GM18507 (cell line): ENCODE results near the gene ST6GALNAC2.
"Not testable (repeated sequence)": the region's sequence is repeated elsewhere in the genome, so short reads cannot be mapped to it uniquely, and the experiment has no call there.

Source experiments
- DNase-seq: peaks from one replicate; pipeline ENCODE4 v3.0.0; 2011; ENCODE audit warnings: low read depth; ENCODE audit not compliant: insufficient read length; ENCODE audit errors: extremely low spot score
- FAIRE-seq: peaks from 2 replicates; lab custom pipeline; 2011; peaks lifted over from hg19 to GRCh38; lab: Jason Lieb, UNC

Gene ST6GALNAC2

DNA sequence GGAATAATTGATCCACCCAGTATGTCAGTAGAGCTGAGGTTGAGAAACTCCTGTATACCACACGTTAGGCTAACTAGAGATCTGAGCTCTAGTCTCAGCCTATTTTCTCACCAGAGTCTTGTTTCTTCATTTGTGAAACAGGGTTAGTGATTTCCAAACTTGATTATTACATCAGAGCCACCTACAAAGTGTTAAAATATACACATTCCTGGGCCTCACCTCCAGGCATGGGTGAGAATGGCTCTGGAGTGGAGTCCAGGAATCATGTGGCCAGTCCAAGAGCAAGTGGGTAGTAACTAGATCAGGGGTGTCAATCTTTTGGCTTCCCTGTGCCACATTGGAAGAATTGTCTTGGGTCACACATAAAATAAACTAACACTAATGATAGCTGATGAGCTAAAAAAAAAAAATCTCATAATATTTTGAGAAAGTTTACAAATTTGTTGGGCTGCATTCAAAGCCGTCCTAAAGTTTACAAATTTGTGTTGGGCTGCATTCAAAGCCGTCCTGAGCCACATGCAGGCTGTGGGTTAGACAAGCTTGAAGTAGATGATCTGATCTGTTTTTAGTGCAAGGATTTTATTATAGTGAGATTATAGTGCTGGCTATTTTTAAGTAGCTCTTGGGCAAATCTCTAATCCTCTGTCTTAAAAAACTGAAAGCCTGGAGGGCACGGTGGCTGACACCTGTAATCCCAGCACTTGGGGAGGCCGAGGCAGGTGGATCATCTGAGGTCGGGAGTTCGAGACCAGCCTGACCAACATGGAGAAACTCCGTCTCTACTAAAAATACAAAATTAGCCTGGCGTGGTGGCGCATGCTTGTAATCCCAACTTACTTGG lies 25.4 kb downstream of the ST6GALNAC2 start:
- FAIRE-seq, result no peak
- no peak for DNase-seq

DNA sequence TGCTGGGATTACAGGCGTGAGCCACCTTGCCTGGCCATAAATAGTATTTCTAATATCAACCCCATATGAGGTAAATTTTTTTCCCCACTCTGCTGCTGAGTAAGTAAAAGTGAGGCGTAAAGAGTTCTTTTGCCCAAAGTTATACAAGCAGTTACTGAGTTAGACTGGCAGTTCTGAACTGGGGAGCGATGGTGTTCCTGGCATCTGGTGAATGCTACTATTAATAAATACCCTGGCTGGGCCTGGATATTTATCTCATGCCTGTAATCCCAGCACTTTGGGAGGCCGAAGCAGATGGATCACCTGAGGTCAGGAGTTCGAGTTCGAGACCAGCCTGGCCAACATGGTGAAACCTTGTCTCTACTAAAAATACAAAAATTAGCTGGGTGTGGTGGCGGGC lies 26.2 kb downstream of the ST6GALNAC2 start:
- FAIRE-seq, result not testable (repeated sequence)

DNA sequence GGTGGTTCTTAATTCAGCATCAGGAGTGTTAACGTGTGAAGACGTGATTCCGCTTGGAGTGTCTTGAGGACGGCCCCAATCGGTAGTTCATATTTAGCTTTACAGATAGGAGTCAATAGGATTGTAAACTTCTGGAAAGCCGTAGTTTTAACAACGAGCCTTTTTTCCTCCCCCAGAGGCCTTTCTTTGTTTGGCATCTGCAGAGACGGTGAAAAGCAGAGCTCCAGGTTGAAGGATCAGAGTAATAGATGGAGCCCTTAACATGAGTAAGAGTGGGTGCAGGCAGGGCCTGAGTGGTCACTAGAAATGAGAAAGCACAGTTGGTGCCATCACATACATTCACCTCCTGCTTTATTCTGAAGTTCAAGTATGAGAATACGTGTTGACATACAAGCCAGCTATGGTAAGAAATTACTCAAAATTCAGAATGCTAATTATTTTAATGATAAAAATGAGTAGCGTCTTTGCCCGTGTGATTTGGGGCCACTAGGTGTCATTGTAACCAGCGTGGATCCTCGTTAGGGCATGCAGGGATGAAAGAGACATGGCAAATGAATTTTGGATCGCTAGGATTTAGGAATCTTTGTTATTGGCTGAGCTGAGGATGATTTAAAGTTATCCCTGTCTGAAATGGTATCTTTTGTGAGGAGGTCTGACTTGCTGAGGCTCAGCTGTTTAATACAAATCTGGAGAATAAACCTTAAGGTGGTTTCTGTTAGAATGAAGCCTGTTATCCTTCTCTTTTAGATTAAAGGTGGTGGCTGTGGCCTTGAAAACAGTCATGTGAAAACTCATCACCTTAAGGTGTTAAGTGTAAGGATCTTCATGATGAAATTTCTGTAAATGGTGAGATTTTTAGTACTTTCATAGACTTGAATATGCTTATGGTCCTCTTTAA lies 27.2 kb downstream of the ST6GALNAC2 start:
- no peak for FAIRE-seq
- DNase-seq, result no peak

More for the DNA sequence above, 26.2 kb downstream of the ST6GALNAC2 start:
- DNase-seq, result not testable (repeated sequence)

DNA sequence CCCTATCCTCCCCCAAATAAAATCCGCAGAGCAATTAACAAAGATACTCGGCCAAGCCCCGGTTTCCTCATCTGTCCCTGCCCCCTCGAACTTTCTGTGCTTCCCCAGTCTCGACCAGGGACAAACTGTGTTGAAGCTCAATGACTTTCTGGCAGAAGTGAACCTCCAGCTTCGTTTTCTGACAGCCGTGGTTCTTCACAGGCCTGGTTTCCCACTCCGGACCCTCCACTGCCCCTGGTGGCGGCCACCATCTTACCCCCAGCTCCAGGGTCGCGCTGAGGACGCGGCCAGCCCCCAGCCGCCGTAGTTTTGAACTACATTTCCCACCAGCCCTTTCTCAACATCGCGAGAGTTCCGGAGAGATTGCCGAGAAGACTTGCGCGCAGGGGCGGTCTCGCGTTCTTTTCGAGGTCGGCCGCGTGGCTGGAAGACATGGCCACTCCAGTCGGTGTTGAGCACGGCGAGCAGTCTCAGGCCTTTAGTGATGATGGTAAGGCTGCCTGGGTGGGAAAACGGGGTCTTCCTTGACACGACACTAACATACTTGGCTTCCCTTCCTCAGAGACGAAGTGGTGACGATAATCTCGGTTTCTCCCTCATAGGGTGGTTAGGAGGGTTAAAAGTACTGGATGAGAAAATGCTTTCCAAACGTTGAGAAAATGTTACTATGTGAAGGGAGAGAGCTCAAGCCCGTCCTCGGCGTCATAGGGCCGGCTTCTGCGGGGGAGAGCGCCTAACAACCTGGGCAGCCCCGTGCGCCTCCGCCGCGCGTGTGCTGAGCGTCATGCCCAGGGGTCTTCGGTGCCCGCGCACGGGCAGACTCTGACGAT lies 28.1 kb downstream of the ST6GALNAC2 start:
- FAIRE-seq (peak; percentile 87), DNase-seq (peak; percentile 79)

DNA sequence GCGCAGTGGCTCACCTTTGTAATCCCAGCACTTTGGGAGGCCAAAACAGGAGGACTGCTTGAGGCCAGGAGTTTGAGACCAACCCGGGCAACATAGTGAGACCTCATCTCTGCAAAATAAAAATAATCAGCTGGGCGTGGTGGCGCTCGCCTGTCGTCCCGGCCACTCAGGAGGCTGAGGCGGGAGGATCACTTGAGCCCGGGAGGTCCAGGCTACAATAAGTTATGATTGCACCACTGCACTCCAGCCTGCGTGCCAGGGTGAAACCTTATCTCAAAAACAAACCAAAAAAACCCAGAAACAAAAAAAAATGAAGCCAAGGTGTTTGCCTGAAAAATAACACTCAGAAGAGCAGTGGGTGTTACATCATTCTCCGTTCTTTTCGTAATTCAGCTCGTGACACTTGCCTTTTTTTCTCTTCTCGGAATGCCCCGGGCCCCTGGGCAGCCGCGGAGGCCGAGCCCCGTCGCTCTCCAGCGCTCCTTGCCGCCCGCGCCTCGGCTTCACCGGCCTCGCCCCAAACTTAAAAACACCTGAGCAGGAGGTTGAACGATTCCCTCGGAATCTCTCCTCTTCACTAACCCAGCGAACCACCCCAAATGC lies 28.8 kb downstream of the ST6GALNAC2 start:
- FAIRE-seq (no peak), DNase-seq (no peak)

DNA sequence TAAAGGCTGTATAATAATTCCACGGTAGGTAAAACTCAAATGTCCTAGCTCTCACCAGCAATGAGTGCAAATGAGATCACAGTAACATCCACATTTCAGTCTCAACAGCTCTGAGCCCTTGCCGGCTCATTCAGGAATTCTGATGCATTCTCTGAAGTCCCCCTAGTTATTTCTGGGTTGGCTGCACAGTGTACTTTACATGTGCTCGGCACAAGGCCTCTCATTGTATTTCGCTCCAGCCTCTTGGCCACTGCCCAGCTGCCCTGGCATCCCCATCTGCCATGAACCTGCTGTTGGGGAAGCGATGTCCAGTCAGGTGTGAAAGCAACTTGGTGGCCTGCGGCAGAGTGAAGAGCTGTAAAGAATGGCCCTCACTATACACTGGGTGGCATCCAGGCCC lies 31.5 kb downstream of the ST6GALNAC2 start:
- FAIRE-seq (no peak), DNase-seq (no peak)

DNA sequence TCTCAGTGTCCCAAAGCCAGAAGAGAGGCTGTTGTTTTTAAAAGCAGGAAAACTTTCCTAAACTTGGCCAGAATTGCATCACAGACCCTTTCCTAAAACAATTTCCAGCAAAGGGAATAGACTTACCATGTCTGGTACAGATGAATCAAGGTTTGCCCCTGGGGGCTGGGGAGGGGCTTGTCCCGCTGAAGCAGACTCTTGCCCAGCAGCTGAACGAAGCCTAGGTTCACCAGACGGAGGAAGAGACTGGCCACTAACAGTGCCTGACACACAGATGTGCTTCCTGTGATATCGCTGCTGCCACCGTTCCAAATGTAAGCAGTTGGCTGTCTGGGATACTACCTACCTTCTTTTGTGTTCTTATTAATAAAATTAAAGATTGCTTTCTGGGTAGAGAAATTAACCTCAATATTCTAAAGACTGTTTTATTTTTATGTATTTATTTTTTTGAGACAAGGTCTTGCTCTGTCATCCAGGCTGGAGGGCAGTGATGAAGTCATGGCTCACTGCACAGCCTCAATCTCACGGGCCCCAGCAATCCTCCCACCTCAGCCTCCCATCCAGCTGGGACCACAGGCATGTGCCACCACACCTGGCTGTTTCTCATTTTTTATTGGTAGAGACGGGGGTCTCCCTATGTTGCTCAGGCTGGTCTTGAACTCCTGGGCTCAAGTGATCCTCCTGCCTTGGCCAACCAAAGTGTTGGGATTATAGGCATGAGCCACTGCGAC lies 32.3 kb downstream of the ST6GALNAC2 start:
- FAIRE-seq (no peak), DNase-seq (no peak)

DNA sequence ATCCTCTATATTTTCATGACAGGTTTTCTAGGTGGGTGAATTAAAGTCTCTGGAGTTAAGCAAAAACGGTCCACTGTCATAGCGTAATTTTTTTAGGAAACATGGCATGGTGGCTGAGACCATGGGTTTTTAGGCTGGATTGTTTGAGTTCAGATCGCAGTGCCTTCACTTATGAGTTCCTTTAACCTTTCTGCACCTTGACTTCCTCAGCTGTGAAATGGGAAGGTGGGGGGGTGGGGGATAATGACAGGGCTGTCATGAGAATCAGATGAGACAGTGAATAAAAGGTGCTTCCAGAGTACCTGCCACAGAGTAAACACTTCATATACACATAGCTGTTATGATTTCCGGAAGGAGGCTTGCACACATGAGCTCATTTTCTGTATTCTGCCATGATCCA lies 34.0 kb downstream of the ST6GALNAC2 start:
- no peak for FAIRE-seq
- DNase-seq, result no peak

DNA sequence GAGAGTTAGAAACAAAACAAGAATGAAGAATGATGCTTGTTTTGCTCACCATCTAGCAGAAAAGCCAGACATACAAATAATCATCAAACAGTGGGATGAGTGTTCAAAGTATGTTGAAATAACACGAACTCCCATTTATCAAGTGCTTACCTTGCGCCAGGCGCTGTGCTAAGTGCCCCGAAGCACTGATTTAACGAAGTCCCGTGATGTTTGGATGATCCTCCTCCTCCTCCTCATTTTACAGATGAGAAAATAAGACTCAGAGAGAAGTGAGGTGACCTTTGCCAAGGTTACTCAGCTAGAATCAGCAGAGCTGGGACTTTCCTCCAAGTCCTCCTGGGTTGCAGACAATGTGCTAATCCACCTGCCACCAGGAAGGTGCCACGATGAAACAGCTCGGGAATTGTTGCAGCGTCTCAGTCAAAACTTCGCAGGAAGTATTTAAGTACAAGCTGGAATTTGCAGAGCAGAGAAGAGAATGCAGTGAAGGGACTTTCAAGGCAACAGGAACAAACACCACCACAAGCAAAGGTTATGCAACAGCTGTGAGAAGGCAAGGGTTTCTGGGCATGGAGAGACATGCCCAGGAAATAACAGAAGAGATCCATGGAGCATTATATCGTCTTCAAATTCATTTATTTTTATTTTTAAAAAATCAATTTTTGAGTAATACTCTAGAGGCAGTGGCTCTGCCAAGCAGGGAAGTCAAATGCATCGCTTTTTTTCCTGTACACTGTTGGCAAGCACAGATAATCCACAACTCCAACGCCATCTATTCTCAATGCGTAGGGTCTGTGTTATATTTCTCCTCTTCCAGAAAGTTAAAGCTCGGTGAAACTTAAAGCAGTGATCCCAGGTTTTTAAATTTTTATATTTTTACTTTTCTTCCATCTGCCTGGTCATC lies 34.7 kb downstream of the ST6GALNAC2 start:
- no peak for FAIRE-seq

DNA sequence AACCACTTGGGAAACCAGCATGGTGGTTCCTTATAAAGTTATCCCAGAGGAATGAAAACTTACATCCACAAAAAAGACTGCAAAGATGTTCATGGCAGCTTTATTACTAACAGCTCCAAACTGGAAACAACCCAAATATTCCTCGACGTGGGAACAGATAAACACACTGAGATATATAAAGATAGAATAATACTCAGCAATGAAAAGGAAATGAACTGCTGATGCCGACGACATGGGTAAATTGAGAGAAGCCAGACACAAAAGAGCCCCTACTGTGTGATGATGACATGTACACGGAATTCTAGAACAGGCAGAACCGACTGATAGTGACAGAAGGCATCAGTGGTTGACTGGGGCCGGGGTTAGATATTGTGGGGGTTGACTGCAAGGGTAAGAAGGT lies 36.1 kb downstream of the ST6GALNAC2 start:
- no peak for DNase-seq
- FAIRE-seq, result no peak

More for the DNA sequence above, 34.7 kb downstream of the ST6GALNAC2 start:
- no peak for DNase-seq

DNA sequence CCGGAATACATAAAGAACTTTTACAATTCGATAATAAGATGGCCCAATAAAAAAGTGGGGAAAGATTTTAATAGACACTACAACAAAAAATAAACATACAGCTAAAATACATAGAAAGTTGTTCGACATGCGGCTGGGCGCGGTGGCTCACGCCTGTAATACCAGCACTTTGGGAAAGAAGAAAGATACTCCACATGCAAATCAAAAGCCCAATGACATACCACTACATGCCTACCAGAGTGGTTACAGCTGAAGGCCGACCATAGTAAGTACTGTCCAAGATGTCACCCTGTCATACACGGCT lies 36.5 kb downstream of the ST6GALNAC2 start:
- no peak for FAIRE-seq
- DNase-seq, result no peak

DNA sequence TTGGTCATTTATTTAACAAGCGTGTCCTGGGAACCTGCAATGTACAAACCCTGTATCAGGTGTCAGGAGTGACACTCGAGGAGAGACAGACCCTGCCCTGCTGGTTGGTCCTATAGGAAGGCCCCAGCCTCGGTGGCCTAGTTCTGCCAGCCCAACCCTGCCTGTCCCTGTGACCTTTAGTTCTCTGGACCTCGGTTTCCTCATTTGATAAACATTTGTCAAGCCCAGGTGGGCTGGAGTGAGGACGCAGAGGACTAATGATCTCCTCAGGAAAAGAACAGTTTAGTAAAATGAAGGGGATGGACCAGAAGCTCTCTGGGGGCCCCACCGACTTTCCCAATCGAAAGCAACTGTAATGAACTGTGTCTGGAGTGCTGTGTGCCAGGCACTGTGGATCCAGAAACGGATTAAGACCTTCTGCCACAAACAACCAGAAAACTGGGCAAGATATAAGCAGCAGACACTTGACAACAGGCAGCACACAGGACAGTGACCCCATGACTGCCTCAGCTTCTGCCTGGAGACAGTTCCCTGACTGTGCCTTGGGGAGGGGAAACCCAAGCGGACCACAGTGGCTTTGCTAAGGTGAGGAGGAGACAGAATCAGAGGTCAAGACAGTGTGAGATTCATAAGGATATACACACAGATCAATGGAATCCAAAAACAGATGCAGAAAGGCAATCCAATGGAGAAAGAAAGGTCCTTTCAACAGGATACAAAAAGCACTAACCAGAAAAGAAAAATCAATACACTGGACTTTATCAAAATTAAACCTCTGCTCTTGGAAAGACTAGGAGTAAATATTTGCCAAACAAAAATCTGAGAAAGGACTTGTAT lies 37.1 kb downstream of the ST6GALNAC2 start:
- DNase-seq (no peak), FAIRE-seq (no peak)

DNA sequence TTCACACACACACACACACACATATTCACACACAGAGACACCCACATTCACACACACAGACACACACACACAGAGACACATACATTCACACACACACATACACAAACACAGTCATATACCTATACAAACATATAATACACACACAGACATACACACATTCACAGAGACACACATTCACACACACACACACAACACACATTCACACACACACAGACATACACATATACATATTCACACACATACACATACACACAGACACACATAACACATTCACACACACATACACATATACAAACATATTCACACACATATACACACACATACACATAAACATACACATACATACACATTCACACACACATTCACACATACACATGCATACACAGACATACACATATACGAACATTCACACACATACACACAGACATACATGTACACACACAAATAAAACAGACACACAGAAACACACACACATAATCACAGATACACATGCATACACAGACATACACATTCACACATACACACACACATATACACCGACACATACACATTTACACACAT lies 37.9 kb downstream of the ST6GALNAC2 start:
- DNase-seq, result no peak
- no peak for FAIRE-seq

DNA sequence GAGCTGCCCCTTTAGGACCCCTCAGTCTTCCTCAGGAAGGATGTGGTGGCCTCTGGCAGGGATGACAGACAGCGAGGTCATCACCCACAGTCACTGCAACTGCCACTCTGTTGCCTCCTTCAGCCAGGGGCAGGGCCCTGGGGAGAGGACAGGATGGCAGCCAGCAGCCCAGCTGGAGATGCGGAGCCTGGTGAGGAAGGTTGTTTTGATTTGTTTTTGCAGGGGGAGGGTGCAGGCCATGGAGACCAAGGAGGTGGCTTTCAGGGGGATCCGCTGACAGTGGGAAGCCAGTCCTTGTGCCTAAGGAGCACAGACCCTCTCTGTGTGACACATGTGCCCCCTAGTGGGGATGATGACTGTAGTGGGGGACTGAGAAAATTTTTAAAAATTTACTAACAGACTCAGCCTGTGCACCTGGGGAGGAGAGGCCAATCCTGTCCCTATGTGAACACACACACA lies 38.4 kb downstream of the ST6GALNAC2 start:
- DNase-seq, result no peak
- FAIRE-seq, result peak; percentile 51

DNA sequence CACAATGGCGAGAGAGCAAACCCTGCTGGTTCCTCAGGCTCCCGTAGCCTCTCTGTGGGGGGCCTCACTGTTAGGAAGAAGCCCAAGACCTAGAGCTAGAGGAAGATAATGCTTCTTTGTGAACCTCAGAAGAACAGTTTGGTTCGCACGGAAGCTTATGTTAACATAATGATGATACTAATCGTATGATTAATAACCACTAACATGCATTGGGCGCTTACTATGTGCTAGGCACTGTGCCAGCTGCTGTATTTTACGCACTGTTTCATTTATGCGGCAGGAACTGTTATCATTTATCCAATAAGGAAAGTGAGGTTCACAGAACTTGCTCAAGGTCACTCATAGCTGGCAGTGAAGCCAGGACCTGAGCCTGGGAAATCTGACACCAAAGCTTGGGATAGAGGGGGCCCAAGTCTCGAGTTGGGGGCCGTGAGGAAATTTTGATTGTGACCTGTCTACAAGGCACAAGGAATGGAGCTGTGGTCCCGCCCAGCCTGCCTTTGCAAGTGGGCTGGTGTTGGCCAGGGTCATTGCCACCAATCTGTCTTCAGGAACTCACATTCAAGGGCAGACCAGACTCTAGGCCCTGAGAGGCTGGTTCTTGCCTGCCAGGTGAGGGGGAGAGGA lies 39.0 kb downstream of the ST6GALNAC2 start:
- DNase-seq (no peak), FAIRE-seq (no peak)

DNA sequence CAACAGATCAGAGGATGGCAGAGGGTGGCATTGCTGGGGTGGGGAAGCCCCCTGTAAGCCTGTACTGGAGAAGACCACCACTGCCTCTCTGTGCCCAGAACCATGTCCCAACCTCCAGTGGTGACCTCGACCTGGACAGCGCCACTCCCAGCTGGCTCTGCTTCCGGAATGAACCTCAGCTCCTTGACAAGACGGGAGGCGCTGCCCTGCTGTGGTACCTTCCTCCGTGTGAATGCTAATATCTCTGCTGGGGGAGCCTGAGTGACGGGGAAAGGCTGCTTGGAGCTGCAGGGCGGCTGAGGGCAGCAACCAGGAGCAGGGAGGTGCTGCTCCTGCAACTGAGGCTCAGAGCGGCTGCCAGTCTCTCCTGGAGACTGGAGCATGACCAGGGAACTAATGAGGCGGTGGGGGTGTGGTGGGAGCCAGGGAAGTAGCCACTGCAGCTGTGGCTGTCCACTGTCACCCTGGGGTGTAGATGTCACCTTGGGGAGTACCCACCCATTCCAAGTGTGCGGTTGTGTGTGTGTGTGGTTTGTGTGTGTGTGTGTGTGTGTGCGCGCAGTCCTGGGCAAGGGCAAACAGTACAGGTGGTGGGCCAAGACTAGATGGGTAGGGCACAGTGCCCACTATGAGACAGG lies 39.6 kb downstream of the ST6GALNAC2 start:
- FAIRE-seq (no peak), DNase-seq (no peak)
